ENCODE results near the gene SALL4.

Gene SALL4

DNA sequence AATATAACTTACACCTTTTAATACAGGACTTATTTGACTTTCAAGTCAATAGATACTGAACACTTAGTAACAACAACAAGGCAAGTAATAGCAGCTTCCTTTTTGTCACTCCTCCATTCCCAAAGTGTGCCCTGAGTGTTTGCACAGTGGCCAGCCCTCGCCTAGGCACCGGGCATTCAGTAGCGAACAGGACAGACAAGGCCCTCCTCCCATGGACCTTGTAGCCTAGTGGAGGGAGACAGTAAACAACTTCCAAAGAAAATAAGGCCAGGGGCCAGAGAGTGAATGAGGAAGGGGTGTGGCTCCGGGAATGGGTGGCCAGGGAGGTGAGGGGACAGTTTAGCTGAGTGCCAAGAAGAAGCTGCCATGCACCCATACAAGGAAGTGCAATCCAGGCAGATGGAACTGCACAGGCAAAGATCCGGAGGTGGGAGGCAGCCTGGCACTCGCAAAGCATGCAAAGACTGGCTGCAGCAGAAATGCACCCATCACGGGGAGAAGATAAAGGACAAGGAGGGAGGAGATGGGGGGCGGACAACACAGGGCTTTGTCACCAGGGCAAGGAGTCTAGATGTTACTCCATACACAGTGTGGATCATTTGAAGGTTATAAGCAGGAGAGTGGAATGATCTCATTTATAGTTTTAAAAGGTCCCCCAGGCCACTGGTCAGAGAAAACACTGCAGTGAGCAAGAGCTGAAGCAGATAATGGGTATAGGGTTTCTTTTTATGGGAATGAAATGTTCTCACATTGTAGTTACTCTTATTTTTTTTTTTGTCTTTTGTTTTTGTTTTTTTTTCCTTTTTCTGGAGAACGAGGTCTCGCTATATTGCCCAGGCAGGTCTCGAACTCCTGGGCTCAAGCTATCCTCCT, 66.4 kb downstream of the SALL4 start:
- DNase-seq (ENCODE audit: extremely low spot score), result no peak
- CTCF ChIA-PET, result interaction anchor here (0.6 to 0.7 kb wide), 3 partner anchors 35 to 263 kb away, joined by 3 to 7 read pairs (median 5); no protein-coding TSS in a partner anchor
- TF ChIP-seq ZNF384 (IDR thresholded peaks at IDR 0.05) (peak; percentile 79), NFRKB (IDR thresholded peaks at IDR 0.05) (no peak)
- POLR2A ChIA-PET, result no interaction called here

DNA sequence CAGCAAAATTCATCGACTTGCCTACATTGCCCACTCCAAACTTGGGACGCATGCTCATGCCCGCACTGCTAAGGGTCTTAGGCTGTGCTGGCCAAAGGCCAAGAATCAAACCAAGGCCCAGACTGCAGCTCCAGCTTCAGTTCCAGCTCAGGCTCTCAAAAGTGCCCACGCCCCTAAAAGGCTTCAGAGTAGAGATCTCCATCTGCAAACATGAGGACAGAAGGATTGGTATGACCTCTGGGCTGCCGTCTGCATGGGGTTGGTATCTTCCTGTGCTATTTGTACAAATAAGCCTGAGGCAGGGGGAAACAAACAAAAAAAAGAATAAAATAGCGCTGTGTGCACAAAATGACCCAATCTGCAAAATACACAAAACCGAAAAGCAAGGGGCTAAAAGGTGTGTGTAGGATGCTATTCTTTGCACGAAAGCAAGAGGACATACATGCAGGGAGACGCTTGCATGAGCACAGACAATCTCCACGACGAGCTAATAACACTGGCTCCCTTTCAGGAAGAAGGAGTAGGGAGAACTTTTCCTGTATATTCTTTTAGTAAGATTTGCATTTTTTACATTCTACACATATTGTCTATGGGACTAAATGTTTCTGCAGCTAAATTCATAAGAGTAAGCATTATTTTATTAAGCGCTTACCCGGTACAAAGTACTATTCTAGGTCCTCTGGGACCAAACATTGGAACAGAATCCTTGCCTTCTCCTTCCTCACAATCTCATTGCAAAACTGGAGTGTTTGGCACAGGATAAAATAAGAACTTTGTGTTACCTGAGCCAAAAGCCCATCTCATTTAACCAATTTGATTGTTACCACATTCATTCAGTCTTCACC, 67.2 kb downstream of the SALL4 start:
- no peak for TF ChIP-seq SP1 (IDR thresholded peaks at IDR 0.05)
- no peak for TF ChIP-seq HDGF (IDR thresholded peaks at IDR 0.05; ENCODE audit: borderline replicate concordance)
- TF ChIP-seq ZNF384 (IDR thresholded peaks at IDR 0.05), result no peak
- TF ChIP-seq FOXM1 (IDR thresholded peaks at IDR 0.05; ENCODE audit: borderline replicate concordance), result no peak
- TF ChIP-seq TARDBP (IDR thresholded peaks at IDR 0.05), result no peak
- TF ChIP-seq FOXA1 (IDR thresholded peaks at IDR 0.05), result no peak
- TF ChIP-seq FOXK2 (IDR thresholded peaks at IDR 0.05), result no peak
- TF ChIP-seq ELF4 (IDR thresholded peaks at IDR 0.05), result no peak
- no peak for TF ChIP-seq LEF1 (IDR thresholded peaks at IDR 0.05; ENCODE audit: borderline replicate concordance)
- TF ChIP-seq CTBP1 (IDR thresholded peaks at IDR 0.05; ENCODE audit: borderline replicate concordance), result no peak
- CTCF ChIA-PET, result interaction anchor here (0.6 kb wide), 1 partner anchor 34 kb away, joined by 3 read pairs; no protein-coding TSS in a partner anchor
- POLR2A ChIA-PET, result no interaction called here
- no peak for DNase-seq (ENCODE audit: extremely low spot score)

DNA sequence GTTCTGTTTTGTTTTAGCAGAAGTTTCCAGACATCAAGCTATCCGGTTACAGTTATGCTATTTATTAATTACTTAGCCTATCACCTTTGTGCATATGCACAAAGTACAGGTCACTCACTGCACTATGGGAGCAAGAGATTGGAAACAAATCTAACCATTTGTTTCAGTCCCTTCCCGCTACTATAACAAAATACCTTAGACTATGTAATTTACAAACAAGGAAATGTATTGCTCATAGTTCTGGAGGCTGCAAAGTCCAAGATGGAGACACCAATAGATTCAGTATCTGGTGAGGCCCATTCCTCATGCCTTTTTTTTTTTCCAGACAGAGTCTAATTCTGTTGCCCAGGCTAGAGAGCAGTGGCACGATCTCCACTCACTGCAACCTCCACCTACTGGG, 69.3 kb downstream of the SALL4 start:
- ChIA-PET POLR2A (no interaction called here), CTCF (no interaction called here)
- TF ChIP-seq BHLHE40 (IDR thresholded peaks at IDR 0.05; ENCODE audit: borderline replicate concordance), result no peak
- no peak for TF ChIP-seq ARNT (IDR thresholded peaks at IDR 0.05)
- TF ChIP-seq ELF4 (IDR thresholded peaks at IDR 0.05), result no peak
- TF ChIP-seq HDGF (IDR thresholded peaks at IDR 0.05; ENCODE audit: borderline replicate concordance), result no peak
- TF ChIP-seq CTBP1 (IDR thresholded peaks at IDR 0.05; ENCODE audit: borderline replicate concordance), result no peak
- TF ChIP-seq SUZ12 (IDR thresholded peaks at IDR 0.05), result no peak
- no peak for TF ChIP-seq FOXM1 (IDR thresholded peaks at IDR 0.05; ENCODE audit: borderline replicate concordance)
- no peak for TF ChIP-seq LEF1 (IDR thresholded peaks at IDR 0.05; ENCODE audit: borderline replicate concordance)
- no peak for TF ChIP-seq NFRKB (IDR thresholded peaks at IDR 0.05)
- TF ChIP-seq FOXA1 (IDR thresholded peaks at IDR 0.05), result no peak
- TF ChIP-seq SP1 (IDR thresholded peaks at IDR 0.05), result no peak
- TF ChIP-seq TARDBP (IDR thresholded peaks at IDR 0.05), result no peak
- no peak for DNase-seq (ENCODE audit: extremely low spot score)

Measured in HEK293T (cell line).